GM21367 (cell line): Measurements from ENCODE around the gene ACO2.

Source experiments
- ATAC-seq: cut with Tn5 transposase; IDR thresholded peaks from one replicate; pipeline ENCODE4 v1.9.1; 2021; ENCODE audit not compliant: unreplicated experiment

Gene ACO2

GRCh38 chr22:41488076-41488475 lies 19.2 kb downstream of the ACO2 start:
- ATAC-seq = no peak

GRCh38 chr22:41488596-41489385 lies 19.9 kb downstream of the ACO2 start:
- no peak for ATAC-seq

DNA sequence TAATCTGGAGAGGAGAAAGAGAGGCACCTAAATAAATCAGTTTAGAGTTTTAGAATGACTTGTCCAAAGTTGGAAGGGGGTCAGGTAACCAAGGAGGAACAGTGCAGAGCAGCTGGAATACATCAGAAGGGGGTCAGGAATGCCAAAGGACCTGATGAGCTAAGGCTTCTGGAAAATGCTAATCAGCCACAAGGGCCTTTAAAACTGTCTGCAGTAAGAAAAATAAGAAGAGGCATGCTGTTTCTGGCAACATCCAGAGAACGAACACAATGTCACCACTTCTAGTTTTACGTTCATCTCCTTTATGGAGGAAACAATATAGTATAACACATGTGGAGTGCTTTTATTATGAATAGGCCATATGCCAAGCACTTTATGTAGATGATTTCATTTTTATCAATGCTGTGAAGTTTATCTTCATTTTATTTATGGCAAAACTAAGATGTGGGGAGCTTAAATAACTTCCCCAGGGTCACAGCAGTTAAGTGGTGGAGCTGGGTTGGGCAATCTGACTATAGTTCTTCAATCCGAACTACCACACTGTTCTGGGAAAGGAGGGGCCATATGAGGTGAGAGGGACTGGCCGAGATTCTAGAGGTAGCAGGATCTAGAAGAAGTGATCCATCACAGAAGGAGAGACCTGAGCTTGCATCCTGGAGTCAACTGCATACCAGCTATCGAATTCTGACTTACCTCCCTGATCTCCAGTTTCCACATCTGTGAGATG lies 22.6 kb downstream of the ACO2 start:
- ATAC-seq = no peak

DNA sequence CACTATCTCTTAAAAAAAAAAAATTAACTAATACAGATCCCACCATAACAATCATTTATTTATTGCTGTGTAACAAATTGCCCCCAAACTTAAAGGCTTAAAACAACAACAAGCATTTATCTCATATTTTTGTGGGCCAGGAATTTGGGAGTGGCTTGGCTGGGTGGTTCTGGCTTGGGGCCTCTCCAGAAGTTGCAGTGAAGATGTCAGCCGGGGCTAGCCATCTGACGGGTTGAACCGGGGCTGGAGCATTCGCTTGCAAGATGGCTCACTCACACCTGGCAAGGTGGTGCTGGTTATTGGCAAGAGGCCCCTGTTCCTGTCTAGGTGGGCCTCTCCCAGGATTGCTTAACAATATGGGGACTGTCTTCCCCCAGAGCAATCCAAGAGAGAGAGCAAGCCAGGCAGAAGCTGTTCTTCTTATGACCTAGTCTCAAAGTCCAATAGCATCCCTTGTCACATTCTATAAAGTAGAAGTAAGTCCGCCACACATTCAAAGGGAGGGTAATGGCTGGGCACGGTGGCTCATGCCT lies 29.5 kb downstream of the ACO2 start:
- ATAC-seq = no peak

DNA sequence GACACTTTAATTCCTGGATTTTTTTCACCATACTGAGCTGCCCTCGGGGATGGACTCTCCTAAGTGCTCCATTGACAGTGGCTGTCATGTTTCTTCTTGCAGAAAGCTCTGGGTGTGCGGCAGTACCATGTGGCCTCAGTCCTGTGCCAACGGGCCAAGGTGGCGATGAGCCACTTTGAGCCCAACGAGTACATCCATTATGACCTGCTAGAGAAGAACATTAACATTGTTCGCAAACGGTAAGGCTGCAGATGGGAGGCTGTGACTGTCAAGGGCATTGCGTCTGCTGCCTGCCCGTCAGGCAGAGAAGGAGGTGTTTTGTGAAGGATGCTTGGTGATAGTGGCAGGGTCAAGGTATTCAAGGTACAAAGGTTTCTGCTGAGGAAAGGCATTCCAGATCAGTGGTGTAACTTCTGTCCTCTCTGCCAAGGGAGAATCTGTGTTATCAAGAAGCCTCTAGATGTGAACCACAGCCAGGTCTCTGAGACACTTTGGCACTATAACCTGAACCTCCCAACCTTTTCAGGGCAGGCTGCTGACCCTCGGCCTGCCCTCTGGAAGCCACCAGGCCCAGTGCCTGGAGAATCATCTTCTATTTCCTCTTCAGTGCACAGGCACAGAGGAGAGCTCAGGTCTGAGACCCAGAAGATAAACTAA lies 30.8 kb downstream of the ACO2 start:
- ATAC-seq = no peak

DNA sequence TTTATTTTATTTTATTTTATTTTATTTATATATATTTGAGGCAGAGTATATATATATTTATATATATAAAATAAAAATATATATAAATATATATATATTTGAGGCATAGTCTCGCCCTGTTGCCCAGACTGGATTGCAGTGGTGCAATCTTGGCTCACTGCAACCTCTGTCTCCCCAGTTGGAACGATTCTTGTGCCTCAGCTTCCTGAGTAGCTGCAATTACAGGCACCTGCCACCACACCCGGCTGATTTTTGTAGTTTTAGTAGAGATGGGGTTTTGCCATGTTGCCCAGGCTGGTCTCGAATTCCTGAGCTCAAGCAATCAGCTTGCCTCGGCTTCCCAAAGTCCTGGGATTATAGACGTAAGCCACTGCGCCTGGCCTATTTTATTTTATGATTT lies 31.4 kb downstream of the ACO2 start:
- no peak for ATAC-seq

- ATAC-seq = no peak
Observed at GRCh38 chr22:41501209-41501608, 32.3 kb downstream of the ACO2 start.

DNA sequence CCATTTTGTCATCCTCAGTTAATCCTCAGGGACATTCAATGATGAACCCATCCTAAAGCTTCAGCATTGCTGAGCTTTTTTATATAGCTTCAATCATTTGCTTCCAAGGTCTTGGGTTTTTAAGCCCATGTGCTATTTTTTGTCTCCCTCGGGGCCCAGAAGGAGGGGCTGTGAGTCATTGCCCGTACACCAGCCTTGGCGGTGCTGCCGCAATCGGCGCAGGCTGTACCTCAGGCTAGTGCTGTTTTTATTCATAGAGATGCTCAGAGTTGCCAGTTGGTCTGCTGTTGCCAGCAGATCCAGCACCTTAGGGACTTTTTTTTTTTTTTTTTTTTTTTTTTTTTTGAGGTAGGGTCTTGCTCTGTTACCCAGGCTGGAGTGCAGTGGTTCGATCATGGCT lies 35.5 kb downstream of the ACO2 start:
- ATAC-seq = no peak

- ATAC-seq = no peak
Observed at GRCh38 chr22:41504816-41505215, 35.9 kb downstream of the ACO2 start.

GRCh38 chr22:41505511-41506220 lies 36.7 kb downstream of the ACO2 start:
- ATAC-seq = no peak

DNA sequence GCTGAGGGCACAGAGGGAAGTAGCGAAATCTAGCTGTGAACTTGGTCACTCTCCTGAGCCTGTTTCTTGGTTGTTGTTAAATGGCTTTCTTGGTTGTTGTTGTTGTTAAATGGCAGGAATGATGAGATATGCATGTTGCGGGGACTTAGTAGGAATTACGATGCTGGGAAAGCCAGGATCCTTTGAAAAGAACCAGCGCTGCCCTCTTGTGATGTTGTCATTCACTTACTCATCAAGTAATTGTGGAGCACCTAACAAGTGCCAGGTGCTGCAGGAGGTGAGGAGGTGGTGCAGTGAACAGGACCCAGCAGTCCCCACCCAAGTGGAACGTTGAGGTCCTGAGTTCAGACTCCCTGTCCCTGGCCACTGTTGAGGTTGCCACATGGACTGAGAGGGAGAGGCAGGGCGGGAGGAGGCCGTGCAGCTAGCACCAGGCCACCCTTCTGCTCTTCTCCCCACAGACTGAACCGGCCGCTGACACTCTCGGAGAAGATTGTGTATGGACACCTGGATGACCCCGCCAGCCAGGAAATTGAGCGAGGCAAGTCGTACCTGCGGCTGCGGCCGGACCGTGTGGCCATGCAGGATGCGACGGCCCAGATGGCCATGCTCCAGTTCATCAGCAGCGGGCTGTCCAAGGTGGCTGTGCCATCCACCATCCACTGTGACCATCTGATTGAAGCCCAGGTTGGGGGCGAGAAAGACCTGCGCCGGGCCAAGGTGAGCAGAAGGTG lies 38.6 kb downstream of the ACO2 start:
- ATAC-seq = no peak

GRCh38 chr22:41508770-41509170 lies 39.9 kb downstream of the ACO2 start:
- ATAC-seq = no peak

DNA sequence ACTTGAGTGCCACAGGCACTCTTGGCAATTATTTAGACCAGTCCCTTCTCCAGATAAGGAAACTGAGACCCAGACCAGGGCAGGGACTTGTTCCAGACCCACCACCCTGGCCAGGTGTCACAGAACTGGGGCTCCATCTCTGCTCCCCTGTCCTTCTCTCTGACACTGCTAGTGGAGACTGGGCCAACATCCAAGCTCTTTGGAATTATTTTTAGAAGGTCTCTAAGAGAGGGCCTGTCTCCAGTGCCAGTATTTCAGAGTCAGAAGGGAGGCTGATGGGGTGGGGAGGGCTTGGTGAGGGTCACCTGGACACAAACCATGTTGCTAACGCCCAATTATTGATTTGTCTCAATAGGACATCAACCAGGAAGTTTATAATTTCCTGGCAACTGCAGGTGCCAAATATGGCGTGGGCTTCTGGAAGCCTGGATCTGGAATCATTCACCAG lies 42.6 kb downstream of the ACO2 start:
- ATAC-seq = no peak

DNA sequence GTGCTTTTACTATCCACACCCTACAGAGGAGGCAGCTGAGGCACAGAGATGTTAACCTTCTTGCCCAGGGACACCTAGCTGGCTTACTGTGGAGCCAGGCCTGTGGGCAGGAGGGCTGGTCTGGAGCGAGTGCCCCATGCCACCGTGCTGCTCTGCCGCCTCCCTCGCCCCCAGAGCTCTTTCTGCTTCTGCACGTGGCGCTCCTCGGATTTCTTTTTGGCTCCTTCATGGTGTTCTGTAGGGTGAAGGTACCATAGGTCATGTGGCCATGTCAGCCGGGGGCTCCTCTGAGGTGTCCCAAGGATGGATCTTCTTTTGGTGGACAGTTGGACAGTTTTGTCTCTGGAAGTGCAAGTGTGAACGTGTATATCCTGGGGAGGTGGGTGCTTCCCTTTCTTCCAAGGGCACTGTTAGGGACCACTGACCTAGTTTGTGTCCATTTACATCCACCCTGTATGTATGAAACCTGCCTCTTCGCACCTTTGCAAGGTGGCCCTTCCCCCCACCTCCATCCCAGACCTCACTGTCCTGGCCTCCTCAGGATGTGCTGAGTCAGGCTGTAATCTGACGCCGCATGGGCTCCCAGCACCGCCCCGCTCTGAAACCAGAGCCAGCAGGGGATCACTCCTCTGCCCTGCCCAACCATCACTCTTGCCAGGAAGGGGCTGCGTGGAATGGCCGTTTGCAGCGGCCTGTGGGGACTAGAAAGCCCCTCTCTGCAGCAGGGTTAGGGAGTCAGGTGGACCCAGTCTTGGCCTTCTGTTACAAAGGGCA lies 43.7 kb downstream of the ACO2 start:
- no peak for ATAC-seq

- ATAC-seq = no peak
Observed at GRCh38 chr22:41513391-41513790, 44.5 kb downstream of the ACO2 start.

- ATAC-seq = no peak
Observed at GRCh38 chr22:41516462-41516861, 47.5 kb downstream of the ACO2 start.

DNA sequence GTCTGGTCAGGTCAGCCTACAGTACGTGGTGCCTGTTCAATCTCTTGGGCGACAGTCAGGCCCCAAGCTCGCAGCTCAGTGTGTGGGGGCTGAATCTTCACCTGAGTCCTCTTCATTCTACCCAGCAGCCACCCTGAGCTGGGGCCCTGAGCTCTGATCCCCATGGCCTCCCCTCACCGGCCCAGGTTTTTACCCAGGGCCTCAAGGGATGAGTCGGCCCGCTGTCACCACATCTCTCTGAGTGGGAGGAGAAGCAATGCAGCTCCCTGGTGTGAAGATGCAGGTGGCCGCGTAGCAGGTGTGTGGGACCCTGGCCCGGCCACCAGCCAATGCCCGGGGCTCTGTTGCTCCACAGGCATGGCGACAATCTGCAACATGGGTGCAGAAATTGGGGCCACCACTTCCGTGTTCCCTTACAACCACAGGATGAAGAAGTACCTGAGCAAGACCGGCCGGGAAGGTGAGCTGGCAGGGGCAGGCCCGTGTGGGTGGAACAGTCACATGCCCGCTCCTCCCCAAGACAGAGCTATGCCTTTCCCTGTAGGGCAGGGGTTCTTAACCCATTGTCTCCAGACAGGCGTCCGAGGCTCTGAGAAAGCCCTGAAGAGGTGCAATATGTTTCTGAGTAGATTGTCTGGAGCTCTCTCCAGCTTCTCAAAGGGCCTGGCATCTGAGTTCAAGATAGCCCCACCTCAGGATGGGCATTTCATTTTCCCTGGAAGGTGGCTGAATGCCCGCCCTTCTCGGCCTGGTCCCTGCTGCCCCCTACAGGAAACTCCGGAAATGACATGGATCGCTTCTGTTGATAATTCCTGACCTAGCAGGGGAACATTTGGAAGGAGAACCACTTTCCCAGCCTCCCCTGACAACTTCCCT lies 48.5 kb downstream of the ACO2 start:
- no peak for ATAC-seq

- ATAC-seq = no peak
Observed at GRCh38 chr22:41518048-41518347, 49.1 kb downstream of the ACO2 start.

DNA sequence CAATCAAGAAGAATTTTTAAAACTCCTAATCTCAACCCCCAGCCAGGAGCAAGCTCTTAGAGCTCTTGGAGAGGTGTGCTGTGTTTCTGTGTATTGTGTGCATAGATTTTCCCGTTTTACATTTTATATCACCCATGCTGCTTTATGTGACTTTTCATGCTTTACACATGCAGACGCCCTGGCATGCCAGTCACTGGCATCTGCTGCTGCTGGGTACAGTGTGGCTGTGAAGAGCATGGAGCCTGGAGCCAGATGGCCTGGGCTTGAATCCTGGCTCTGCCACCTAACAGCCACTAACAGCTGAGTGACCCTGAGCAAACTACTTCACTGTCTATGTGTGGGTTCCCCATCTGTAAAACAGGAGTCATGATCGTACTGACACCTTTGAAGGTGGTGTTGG lies 52.2 kb downstream of the ACO2 start:
- ATAC-seq = no peak
